ENCODE data around the gene NEDD4L.

NEDD4L gene

DNA sequence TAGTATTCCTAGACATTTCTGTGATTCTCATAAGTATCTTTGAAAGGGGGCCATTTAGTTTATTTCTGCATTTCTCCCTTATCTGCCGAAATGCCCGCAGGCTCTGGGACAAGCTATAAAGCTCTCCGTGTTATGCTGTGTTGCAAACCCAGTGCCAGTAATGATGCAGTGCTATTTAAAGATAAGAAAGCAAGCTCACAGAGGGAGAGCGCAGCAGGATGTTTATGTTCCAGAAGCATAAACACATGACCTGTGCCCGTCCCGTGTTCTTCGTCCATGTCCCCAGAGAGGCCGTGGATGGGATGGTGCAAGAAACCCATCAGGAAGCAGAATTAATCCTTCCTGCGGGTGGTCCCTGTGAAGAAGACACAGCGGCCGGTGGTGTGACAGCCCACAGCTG lies 99.4 kb downstream of the NEDD4L start (continued):
- TF ChIP-seq ZNF157 (tag by site-specific recombination; IDR thresholded peaks at IDR 0.05) (no peak), ZNF366 (tag by site-specific recombination; conservative IDR thresholded peaks at IDR 0.05) (peak; percentile 80), ZSCAN18 (tag by site-specific recombination; IDR thresholded peaks at IDR 0.05) (no peak), SP7 (tag by site-specific recombination; IDR thresholded peaks at IDR 0.05) (peak; percentile 88), ZIC2 (tag by site-specific recombination; IDR thresholded peaks at IDR 0.05) (peak; percentile 99), ZNF398 (tag by site-specific recombination; IDR thresholded peaks at IDR 0.05) (peak; percentile 70; the same call in 1 of the 2 replicates), ZNF639 (tag by site-specific recombination; IDR thresholded peaks at IDR 0.05) (peak; percentile 41; the same call in 1 of the 2 replicates)

DNA sequence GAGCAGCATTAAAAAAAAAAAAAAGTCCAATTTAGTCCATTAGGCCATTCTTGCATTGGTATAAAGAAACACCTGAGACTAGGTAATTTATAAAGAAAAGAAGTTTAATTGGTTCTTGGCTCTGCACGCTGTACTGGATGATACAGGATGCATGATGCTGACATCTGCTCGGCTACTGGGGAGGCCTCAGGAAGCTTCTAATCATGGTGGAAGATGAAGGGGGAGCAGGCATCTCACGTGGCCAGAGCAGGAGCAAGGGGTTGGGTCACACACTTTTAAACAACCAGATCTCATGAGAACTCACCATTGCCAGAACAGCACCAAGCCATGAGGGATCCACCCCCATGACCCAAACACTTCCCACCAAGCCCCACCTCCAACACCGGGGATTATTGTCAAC lies 100.1 kb downstream of the NEDD4L start:
- POLR2A ChIA-PET: no interaction called here
- Histone ChIP-seq H3K4me1 (ENCODE audit: control insufficient read depth, insufficient read depth, low read length) (peaks cover 8% of the 10 kb centered on the region; the same call in 1 of the 2 replicates), H3K4me3 (ENCODE audit: low read depth, low read length) (no peak overlapping the region), H3K9me3 (ENCODE audit: control insufficient read depth, insufficient read depth, low read depth, low read length) (no peaks in the 10 kb centered on the region), H3K27ac (ENCODE audit: extremely low read depth, low read depth, low read length) (no peak overlapping the region), H3K36me3 (ENCODE audit: control insufficient read depth in 2 of 2, insufficient read depth in 1 of 2, low read length in 2 of 2) (no peaks in the 10 kb centered on the region)
- TF ChIP-seq ZNF670 (tag by site-specific recombination; IDR thresholded peaks at IDR 0.05; ENCODE audit: low read depth): no peak
- no peak for TF ChIP-seq ZEB2 (tag by site-specific recombination; IDR thresholded peaks at IDR 0.05)
- TF ChIP-seq ZBTB48 (tag by site-specific recombination; IDR thresholded peaks at IDR 0.05): no peak
- TF ChIP-seq ZBTB44 (tag by site-specific recombination; IDR thresholded peaks at IDR 0.05): no peak
- TF ChIP-seq ZNF324 (tag by site-specific recombination; IDR thresholded peaks at IDR 0.05): no peak
- TF ChIP-seq ZNF558 (tag by site-specific recombination; IDR thresholded peaks at IDR 0.05): no peak
- TF ChIP-seq IKZF3 (tag by site-specific recombination; IDR thresholded peaks at IDR 0.05): no peak
- no peak for TF ChIP-seq ZNF426 (tag by site-specific recombination; IDR thresholded peaks at IDR 0.05)
- peak; percentile 44 for TF ChIP-seq SETDB1 (IDR thresholded peaks at IDR 0.05; ENCODE audit: insufficient read length, low read length)
- peak; percentile 98 for TF ChIP-seq ZNF776 (tag by site-specific recombination; IDR thresholded peaks at IDR 0.05; ENCODE audit: borderline replicate concordance)
- TF ChIP-seq EGR2 (tag by site-specific recombination; IDR thresholded peaks at IDR 0.05; ENCODE audit: low read depth): no peak
- no peak for TF ChIP-seq ZNF596 (tag by site-specific recombination; IDR thresholded peaks at IDR 0.05)
- TF ChIP-seq, protein P1, sequence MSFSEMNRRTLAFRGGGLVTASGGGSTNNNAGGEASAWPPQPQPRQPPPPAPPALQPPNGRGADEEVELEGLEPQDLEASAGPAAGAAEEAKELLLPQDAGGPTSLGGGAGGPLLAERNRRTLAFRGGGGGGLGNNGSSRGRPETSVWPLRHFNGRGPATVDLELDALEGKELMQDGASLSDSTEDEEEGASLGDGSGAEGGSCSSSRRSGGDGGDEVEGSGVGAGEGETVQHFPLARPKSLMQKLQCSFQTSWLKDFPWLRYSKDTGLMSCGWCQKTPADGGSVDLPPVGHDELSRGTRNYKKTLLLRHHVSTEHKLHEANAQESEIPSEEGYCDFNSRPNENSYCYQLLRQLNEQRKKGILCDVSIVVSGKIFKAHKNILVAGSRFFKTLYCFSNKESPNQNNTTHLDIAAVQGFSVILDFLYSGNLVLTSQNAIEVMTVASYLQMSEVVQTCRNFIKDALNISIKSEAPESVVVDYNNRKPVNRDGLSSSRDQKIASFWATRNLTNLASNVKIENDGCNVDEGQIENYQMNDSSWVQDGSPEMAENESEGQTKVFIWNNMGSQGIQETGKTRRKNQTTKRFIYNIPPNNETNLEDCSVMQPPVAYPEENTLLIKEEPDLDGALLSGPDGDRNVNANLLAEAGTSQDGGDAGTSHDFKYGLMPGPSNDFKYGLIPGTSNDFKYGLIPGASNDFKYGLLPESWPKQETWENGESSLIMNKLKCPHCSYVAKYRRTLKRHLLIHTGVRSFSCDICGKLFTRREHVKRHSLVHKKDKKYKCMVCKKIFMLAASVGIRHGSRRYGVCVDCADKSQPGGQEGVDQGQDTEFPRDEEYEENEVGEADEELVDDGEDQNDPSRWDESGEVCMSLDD (tag by site-specific recombination; IDR thresholded peaks at IDR 0.05): no peak
- CTCF ChIA-PET: interaction anchor here (0.7 to 1.4 kb wide), 4 partner anchors 9 to 185 kb away, joined by 4 to 8 read pairs (median 5); partner anchors contain the start of gene NEDD4L
